NCI-H2171 treated with DMSO at 0.1 percent for 48 hours (cell line): ENCODE measurements around the gene NR1D2.

Experiments
- DNase-seq: peaks from one replicate; lab custom pipeline; 2025; lab: John Stamatoyannopoulos, UW

The NR1D2 gene

DNA sequence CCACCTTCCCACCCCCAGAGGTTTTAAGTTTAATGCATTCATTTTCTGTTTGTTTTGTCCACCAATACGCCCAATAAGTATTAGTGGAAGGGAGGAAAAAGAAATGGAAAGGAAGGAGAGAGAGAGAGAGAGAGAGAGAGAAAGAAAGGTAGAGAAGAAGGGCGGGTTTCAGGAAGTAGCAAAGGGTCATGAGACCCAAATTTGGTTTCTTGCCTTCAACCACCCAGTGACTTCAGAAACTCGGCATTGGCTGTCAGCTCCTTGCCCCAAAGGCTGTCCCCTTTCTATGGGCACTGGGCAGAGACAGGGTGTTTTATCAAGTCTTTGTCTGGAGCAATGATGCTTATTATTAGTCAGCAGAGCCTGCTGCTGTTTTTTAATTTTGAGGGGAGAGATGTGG lies 13.5 kb upstream of the NR1D2 start:
- DNase-seq = no peak

DNA sequence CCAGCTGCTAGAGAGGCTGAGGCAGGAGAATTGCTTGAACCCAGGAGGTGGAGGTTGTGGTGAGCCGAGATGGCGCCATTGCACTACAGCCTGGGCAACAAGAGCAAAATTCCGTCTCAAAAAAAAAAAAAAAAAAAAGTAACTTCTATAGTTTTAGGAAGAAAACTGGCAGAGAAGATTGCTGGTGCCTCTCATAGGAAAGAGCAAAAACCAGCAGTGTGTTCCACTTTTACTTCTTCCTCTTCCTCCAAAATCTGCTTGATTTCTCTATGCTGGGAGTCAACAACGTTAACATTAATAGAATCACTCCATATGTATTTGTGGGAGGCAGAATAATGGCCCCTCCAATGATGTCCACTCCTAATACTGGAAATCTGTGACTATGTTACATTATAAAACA lies 12.5 kb upstream of the NR1D2 start:
- no peak for DNase-seq

DNA sequence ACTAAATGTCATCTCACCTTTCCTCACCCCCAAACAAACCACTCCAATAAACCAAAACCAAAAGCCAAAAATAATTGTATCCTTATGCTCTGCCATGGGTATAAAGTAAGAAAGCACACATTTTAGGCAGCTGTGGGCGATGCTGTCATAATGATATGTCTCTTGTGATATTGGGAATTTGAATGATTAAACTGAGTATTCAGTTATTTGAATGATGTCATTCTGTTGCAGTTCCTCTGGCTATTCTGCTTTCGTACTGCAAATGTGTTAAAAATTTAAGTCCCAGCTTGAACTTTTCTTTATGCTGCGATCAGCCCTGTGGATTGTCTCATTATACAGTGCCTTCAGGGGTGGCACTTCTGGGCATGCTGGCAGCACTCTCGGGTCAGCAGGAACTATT lies 10.8 kb upstream of the NR1D2 start:
- DNase-seq = no peak

DNA sequence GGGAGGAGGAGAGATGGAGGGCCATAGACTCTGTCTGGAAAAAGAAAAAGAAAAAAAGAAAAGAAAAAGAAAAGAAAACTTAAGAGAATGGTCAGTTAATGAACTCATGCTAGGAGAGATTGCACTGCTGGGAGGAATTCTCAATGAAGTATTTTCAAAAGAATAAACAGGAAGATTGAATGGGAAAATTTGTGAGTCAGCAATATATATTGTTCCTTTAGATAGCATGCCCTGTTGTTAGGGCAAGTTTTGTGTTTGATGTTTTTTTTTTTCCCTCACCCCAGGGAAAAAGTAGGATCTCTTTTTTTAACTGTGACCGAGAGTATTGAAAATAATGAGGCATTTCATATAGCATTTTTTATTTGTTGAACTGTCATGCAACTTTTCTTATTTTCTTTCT lies 7.8 kb upstream of the NR1D2 start:
- DNase-seq = no peak

DNA sequence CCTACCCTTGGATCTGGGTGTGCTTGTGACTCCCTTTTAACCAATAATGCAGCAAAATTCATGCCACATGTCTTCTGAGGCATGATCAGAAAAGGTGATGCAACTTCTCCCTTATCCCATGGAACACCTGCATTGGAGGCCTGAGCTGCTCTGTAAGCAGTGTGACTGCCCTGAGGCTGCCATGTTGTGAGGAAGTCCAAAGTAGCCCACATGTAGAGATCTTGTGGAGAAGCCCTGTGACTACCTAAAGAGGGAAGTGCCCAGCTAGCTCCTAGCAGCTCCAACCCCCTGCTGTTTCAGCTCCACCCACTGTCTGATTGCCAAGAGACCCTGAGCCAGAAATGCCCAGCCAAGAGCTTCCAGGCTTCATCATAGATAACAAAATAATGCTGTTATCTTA lies 6.4 kb upstream of the NR1D2 start:
- no peak for DNase-seq

DNA sequence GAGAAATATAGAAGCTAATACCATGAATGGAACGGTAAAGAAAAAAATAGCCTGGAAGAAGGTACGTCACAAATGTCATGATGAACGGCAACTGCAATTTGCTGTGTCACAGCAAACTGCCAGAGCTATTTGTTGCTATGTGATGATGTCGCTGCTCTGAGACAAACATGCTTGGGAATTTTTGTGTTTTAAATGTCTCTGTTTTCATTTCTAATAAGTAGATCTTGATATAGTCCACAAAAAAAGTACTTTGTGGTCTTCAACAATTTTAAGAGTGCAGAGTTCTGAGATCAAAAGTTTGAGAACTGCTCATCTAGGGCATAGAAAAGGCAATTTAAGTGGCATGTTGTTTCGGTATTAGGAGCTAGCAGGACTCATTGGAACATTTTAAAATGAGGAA lies 4.3 kb upstream of the NR1D2 start:
- DNase-seq = no peak

DNA sequence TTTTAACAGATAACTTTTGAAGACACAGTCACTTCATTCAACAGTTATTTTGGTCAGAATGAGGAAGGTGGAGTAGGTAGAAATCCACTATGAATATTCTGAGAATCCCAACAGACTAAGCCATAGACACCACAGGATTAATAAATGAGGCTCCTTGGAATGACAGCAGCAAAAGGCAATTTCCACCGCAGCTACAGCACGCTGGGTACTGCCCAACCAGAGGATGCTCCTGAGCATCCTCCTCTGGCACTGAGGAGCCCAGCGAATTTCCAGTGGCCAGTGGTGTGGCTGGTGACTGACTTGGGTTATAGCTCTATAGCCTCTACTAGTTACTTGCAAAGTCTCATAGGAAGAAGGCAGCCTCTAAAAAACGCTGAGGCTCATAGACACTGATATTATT lies 3.6 kb upstream of the NR1D2 start:
- DNase-seq = no peak

DNA sequence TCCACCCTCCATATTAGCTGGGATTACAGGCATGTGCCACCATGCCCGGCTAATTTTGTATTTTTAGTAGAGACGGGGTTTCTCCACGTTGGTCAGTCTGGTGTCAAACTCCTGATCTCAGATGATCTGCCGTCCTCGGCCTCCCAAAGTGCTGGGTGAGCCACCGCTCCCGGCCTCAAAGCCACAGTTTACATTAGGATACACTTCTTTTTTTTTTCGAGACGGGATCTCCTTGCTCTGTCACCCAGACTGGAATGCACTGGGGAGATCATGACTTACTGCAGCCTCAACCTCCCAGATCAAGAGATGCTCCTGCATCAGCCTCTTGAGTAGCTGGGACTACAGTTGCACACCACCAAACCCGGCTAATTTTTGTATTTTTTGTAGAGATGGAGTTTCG lies 2.5 kb upstream of the NR1D2 start:
- DNase-seq = no peak

DNA sequence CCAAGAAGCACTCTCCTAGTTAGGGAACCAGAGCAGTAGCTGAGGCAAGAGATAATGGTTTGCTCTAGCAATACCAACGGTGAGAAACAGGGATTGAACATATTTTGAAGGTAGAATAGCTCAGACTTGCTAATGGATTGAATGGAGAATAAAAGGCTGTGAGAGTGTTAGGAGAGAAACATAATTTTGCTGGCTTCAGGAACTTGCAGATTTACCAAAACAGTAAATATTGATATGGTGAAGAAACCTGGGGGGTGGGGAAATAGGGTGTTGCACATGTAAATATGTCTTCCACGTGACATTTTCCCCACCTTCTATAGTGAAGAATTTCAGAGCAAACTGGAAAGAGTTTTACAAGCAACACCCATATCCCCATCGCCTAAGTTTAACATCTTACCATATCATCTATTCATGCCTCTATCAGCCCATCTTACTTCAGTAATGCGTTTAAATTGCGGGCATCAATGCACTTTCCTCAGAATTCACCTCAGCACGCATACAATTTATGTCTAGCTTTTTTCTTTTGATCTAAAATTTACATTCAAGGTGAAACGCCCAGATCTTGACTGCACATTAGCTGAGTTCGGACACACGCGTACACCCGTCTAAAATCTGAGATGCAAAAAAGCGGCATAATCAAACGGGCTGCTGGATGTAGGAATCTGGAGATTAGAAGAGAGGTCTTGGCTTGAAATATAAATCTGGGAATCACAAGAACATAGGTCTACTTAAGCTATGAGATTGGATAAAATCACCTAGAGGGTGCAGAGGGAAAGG lies 891 bp upstream of the NR1D2 start:
- DNase-seq = peak; percentile 16

DNA sequence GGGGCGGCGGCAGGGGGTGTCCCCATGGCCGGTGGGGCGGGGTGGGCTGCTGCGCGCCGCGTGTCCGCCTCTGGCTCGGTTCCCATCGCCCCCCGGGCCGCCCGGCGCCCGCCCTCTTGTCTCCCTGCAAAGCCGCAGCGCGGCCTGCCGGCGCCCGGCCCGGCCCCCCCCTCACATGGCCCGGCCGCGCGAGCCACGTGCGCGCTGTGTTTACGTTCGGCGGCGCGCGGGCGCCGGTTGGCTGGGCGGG lies 502 bp downstream of the NR1D2 start:
- DNase-seq = no peak

DNA sequence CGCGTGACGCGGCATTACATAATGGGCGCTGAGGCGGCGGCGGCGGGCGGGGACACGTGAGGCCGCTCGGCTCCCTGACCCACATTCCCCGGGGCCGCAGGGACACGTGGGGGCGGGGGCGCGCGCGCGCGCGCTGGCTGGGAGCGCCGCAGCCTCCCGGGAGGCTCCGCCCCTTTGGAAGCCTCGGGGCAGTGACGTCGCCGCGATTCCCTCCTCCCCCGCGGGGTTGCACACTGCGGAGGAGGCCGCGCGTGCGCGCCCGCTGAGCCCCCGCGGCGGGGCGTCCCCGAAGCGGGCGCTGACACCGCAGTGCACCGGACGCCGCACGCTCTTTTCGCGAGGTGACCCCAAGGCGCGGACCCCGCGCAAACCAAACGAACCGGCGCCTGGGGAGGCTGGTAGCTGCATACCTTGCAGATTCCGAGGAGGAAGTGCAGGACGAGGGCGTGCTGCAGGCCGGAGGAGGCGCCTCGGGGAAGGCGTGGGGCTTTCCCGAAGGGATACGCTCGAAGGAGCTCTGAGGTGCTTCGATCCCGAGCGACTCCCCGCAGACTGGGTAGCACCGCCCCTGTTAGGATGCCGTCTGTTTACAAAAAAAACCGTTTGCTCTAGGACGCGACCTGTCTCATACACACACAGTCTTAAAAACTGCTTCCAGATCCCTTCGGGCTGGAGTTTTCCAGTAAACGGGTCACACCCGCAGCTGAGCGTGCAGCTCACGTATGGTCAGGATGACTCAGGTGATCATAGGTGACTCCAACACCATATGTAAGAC lies 1.0 kb downstream of the NR1D2 start:
- DNase-seq = peak; percentile 78

DNA sequence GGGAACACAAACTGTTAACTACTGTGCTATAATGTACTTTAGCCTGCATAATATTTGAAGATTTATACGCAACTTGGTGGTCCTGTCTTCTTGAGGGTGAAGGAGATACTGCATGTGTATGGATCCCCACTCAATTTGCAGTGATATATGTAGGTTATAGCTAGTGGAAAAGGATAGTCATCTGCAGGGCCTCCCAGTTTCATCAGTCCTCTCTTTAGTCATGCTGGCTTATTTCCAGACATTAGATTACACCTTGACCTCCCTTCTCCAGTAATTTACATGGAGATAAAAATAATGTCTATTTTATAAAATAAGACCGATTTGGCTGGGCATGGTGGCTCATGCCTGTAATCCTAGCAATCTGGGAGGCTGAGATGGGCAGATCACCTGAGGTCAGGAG lies 3.7 kb downstream of the NR1D2 start:
- DNase-seq = no peak

DNA sequence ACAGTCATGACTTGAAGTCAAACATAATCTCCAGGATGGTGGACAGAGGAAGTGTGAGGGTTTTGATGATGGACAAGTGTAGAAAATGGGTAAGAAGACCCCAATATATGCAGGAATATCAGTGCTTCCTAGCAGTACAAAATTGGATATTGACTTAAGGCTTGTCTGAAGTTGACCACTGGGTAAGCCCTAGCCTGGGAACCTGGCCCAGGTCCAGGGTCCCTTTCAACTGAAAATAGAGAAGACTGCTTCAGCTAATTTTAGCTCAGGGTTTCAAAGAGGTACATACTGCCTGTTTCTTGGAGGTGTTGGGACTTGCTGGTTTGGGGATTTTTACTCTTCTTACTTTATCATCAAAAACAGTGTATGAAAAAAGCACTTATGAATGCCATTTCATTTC lies 4.7 kb downstream of the NR1D2 start:
- no peak for DNase-seq

DNA sequence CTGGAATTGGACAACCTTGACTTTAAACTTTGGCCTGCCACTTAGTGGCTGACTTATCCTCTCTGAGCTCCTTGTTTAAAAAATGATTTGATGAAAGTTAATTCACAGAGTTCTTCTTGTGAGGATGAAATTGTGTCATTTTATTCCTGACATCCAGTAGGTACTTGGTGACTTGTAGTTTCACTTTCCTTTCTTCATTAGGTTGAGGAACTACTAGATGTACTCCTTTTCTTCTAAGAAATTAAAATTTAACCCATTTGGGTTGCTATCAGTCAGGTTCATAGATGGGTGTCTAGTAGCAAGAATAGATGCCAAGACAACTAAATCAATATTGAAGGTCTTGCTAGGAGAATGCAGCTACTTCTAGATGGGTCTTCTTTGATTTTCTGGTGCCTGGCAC lies 5.2 kb downstream of the NR1D2 start:
- no peak for DNase-seq

DNA sequence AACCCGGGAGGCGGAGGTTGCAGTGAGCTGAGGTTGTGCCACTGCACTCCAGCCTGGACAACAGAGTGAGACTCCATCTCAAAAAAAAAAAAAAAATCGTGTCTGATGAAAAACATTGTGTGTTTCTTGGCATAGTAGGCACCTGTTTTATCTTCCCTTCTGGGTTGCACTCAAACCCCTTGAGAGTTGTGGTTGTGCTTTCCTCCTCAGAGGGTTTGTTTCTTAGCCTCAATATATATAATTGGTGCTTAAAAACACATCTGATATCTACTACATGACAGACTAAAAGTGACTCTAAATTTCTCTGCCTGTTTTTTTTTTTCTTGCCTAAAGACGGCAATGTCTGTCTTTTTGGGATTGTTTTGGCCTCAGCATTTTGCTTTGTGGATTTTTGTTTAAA lies 7.6 kb downstream of the NR1D2 start:
- DNase-seq = peak; percentile 0

DNA sequence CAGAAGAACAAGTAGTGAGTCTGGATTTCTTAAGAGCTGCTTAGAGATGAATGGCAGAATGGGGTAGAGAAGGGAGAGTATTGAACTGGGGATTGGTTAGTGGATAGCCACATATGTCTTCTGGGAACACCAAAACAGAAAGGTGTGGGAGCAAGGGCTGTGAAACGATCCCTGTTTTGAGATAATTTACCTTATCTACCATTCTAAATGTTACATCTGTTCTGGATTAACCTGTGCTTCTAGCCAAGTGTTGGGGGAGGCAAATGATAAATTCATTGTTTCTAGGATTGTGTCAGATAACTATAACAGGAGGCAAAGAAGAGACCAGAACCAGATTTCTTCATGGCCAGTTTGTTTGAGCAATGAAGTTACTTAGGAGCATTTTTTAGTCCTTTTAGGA lies 8.4 kb downstream of the NR1D2 start:
- DNase-seq = no peak

DNA sequence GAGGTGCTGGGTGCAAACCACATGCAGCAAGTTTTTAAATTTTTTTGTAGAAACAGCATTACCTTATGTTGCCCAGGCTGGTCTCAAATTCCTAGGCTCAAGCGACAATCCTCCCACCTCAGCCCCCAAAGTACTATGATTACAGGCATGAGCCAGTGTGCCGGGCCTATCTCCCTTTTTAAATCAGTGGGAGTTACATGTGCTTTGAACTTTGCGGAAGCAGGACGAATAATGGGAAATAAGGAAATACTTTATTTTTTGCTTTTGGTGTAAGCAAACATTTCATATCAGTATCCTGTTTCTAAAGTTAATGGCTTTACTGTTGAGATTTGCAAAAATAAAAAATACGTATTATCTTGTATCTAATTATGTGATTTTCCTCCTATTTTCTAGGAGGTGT lies 9.1 kb downstream of the NR1D2 start:
- no peak for DNase-seq

DNA sequence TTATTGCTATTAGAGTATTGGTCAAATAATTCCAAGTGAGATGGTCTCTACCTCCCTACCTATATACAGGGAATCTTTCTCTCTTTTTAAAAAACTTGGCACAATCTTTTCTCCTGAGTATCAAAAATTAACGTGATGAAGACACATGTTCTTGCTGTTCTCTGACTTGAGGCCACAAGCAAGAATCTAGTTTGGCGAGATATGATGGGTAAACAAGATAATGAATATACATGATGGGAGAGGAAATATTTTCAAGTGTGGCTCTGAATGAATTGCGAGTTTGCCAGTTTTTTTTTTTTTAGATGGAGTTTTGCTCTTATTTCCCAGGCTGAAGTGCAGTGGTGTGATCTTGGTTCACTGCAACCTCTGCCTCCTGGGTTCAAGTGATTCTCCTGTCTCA lies 11.6 kb downstream of the NR1D2 start:
- DNase-seq = no peak

DNA sequence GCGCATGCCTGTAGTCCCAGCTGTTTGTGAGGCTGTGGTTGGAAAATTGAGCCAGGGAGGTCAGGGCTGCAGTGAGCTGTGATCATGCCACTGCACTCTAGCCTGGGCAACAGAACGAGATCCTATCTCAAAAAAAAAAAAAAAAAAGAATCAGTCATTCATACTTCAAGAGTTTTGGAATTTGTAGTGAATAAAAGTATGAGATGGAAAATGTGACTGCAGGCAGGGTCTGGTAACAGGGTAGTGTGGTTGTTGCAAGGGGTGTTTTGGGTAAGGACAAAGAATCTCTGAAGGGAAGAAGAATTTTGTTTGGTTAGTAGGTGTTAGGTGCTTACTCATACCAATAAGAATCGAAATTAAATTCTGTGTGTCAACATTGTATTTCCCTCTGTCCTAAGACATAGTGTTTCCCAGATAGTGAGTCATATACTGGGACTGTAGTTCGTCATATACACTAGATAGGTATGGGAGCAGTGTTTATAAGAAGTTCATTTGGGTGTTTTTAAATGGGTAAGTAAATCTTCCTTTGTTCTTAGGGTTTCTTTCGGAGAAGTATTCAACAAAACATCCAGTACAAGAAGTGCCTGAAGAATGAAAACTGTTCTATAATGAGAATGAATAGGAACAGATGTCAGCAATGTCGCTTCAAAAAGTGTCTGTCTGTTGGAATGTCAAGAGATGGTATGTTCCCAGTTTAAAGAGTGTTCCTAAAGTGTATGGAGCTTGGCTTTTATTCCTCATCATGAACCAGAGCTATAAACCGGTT lies 14.2 kb downstream of the NR1D2 start:
- DNase-seq = no peak

DNA sequence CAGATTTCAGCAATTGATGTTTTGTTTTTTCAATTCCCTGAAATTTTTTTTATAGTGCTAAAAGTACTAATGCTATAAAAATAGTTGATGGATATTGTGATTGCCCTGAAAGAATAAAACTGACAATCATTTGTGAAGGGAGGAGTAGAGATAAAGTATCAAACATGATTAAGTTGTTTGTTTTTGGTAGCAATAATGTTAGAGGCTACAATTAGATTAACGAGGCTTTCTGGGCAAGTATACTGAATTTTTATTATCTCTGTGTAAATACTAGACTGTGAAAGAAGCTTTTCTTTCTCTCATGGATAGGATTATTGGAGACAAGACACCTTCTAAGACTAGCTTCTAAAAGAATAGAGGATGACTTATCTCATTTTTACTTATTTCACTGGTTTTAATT lies 15.6 kb downstream of the NR1D2 start:
- DNase-seq = no peak

DNA sequence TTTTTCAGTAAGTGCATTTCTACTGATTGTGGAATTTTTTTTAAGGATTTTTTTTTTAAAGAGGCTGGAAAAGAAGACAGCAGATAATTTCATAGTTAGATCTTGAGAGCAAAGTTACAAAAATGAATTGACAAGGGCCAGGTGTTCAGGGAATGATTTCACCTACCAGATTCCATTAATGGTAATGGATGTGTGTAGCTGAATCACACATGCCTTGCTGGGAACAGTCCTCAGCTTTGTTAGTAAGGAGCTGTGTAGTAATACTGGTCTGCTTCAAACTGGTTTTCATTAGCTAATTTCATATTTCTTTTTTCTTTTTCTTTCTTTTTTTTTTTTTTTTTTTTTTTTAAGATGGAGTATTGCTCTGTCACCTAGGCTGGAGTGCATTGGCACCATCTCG lies 16.0 kb downstream of the NR1D2 start:
- no peak for DNase-seq

DNA sequence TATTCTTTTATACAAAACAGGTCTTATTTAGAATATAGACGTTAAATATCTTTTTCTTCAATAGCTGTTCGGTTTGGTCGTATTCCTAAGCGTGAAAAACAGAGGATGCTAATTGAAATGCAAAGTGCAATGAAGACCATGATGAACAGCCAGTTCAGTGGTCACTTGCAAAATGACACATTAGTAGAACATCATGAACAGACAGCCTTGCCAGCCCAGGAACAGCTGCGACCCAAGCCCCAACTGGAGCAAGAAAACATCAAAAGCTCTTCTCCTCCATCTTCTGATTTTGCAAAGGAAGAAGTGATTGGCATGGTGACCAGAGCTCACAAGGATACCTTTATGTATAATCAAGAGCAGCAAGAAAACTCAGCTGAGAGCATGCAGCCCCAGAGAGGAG lies 16.8 kb downstream of the NR1D2 start:
- DNase-seq = no peak

DNA sequence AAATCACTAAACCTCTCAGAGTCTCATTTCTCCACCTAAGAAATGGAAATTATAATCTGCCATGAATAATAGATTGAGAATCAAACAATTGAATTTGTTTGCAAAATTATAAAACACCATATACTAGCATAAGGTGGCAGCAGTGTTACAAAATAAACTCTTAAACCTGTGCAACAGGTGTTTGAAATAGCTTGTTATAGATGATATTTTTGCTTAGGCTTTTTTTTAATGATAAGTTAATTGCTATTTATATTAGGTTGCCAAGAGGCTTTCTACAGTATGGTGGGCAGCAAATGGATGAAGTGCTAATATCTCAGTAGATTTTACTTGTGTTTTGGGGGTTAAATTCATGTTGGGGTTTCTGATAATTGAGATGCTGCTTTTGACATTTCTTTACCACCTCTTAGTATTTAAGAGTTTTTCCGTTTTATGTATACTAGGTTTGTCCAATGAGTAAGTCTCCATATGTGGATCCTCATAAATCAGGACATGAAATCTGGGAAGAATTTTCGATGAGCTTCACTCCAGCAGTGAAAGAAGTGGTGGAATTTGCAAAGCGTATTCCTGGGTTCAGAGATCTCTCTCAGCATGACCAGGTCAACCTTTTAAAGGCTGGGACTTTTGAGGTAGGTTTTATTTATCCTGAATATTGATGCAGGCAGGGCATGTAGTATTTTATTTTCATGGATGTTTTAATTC lies 19.6 kb downstream of the NR1D2 start:
- no peak for DNase-seq
